ENCODE data around the gene P2RY11.

The P2RY11 gene

DNA sequence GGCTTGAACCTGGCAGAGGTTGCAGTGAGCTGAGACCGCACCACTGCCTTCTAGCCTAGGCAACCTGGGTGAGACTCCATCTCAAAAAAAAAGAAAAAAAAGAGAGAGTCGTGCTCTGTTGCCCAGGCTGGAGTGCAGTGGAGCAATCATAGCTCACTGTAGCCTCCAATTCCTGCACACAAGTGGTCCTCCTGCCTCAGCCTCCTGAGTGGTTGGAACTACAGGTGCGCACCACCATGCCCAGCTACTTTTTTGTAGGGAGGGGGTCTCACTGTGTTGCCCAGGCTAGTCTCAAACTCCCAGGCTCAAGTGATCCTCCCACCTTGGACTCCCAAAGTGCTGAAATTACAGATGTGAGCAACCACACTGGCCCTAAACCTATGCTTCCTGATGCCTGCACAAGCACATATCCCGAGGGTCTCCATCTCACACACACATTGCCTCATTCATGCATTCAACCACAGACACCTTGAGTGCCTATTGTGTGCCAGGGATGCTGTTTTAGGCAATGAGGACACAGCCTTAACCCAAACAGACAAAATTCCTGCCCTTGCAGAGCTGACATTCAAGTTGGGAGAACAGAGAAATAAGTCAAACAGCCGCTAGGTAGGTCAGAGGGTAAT lies 11.2 kb upstream of the P2RY11 start:
- Histone ChIP-seq H3K4me1 (ENCODE audit: insufficient read depth, low read length) (peaks cover 2% of the 10 kb centered on the region), H3K27me3 (ENCODE audit: insufficient read depth, low read length) (no peaks in the 10 kb centered on the region), H2AFZ (ENCODE audit: low read depth, low read length) (no peak overlapping the region), H3K9me3 (ENCODE audit: low read length) (peaks cover 3% of the 10 kb centered on the region), H3K36me3 (ENCODE audit: insufficient read depth, low read length) (no peaks in the 10 kb centered on the region), H3K4me3 (ENCODE audit: low read length) (no peak overlapping the region)

DNA sequence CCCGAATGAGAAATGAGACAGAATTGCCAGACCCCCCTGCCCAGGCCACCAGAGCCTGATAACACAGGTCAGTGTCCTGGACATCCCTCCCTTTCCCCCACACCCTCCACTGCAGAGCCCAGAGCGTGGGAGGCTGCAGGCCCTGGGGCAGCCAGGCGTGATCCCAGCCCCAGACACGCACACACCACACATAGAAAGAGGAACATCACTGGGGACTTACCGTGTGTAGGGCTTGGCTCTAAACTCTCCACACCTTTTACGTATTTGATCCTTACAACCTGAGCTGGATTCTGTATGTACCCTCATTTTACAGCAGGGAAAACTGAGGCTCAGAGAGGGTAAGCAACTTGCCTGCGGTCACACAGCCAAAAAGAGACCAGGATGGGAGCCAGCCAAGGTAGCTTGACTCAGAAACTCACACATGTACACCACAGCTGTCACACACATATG lies 8.7 kb upstream of the P2RY11 start:
- Histone ChIP-seq H3K9me3 (ENCODE audit: low read length) (no peaks in the 10 kb centered on the region), H3K4me3 (ENCODE audit: low read length) (no peak overlapping the region), H2AFZ (ENCODE audit: low read depth, low read length) (no peak overlapping the region), H3K36me3 (ENCODE audit: insufficient read depth, low read length) (peaks cover 5% of the 10 kb centered on the region), H3K4me1 (ENCODE audit: insufficient read depth, low read length) (peaks cover 12% of the 10 kb centered on the region), H3K27me3 (ENCODE audit: insufficient read depth, low read length) (no peaks in the 10 kb centered on the region)

DNA sequence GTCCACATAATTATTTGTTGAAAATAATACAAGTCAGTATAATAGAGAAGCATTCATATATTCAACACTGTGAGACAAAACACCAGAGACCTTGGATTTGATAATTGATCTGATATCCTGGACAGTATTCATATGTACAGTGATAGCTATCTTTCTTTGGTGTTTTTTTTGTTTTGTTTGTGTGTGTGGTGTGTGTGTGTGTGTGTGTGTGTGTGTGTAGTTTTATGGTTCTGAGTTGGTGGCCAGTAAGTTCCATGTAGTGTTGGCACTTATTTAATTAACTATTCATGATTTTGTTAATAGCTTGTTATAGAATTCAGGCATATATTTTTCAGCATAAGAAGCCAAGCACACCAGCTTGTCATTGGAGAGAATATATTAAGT lies 7.4 kb upstream of the P2RY11 start:
- Histone ChIP-seq H2AFZ (ENCODE audit: low read depth, low read length) (no peak overlapping the region), H3K4me3 (ENCODE audit: low read length) (no peak overlapping the region), H3K9me3 (ENCODE audit: low read length) (no peaks in the 10 kb centered on the region), H3K36me3 (ENCODE audit: insufficient read depth, low read length) (peaks cover 13% of the 10 kb centered on the region), H3K4me1 (ENCODE audit: insufficient read depth, low read length) (peaks cover 12% of the 10 kb centered on the region), H3K27me3 (ENCODE audit: insufficient read depth, low read length) (no peaks in the 10 kb centered on the region)

DNA sequence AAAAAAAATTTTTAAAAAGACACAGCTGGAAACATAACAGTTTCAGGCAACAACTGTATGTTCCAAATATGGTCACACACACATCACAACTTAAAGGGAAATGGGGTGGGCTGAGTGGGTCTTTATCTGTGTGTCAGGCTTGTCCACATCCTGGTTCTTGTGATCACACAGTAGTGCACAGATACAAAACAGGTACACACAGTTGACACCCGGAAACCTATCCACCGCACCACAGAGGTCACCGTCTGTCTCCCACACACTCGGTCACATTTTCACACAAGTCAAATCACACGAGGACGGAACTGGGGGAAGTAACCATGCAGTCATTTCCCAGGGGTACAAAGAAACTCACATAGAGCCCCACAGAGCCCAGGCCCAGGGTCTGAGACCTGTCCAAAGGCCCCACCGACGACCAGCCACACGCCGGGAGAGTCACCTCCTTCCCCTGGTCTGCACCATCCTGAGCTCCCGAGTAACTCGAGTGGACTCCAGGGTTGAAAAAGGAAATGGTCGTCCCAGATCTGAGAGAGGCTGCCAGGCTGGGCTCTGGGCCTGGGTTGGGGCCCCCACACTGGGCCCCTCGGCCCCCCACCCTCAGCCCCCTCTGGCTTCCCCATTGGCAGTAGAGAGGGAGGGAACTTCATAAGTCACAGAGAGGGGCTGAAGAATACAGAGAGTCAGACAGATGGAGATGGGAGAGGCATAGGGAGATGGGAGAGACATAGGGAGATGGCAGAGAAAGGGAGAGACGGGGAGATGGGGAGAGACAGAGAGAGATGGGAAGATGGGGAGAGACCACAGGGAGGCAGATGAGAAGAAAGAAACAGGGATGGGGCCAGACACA lies 6.6 kb upstream of the P2RY11 start:
- H2AFZ ChIP-seq (ENCODE audit: low read depth, low read length) = no peak overlapping the region

DNA sequence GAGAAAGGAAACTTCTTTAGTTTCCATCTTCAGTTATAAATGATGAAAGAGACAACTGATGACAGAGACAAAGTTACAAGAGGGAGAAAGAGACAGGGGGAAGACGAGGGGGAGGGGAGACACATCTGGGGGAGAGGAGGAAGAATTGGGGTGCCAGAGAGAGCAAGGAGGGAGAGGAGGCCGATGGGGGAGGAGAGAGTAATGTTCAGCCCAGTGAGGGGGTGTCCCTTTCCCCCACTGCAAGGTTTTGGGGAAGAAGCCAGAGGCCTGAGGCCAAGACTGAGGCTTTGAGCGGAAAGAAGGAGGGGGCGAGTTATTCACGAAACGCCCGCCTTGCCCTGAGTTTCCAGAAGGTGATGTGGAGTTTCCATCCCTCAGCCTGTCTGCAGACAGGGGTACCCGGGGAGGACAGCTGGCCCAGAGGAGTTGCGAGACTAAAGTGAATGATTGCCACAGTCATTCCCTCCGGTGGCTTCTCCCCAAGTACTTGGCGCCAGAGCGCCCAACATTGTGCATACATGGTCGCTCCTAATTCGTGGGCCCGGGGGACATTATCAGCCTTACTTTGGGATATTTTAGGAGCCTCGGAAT lies 5.9 kb upstream of the P2RY11 start:
- Histone ChIP-seq H2AFZ (ENCODE audit: low read depth, low read length) (peak overlapping the region; percentile 31), H3K36me3 (ENCODE audit: insufficient read depth, low read length) (peaks cover 28% of the 10 kb centered on the region), H3K4me1 (ENCODE audit: insufficient read depth, low read length) (peaks cover 12% of the 10 kb centered on the region), H3K27me3 (ENCODE audit: insufficient read depth, low read length) (no peaks in the 10 kb centered on the region), H3K9me3 (ENCODE audit: low read length) (no peaks in the 10 kb centered on the region), H3K4me3 (ENCODE audit: low read length) (peak overlapping the region; percentile 84)

More for the DNA sequence above, 6.6 kb upstream of the P2RY11 start:
- Histone ChIP-seq H3K36me3 (ENCODE audit: insufficient read depth, low read length) (peaks cover 20% of the 10 kb centered on the region), H3K4me1 (ENCODE audit: insufficient read depth, low read length) (peaks cover 12% of the 10 kb centered on the region), H3K27me3 (ENCODE audit: insufficient read depth, low read length) (no peaks in the 10 kb centered on the region), H3K4me3 (ENCODE audit: low read length) (no peak overlapping the region), H3K9me3 (ENCODE audit: low read length) (no peaks in the 10 kb centered on the region)

DNA sequence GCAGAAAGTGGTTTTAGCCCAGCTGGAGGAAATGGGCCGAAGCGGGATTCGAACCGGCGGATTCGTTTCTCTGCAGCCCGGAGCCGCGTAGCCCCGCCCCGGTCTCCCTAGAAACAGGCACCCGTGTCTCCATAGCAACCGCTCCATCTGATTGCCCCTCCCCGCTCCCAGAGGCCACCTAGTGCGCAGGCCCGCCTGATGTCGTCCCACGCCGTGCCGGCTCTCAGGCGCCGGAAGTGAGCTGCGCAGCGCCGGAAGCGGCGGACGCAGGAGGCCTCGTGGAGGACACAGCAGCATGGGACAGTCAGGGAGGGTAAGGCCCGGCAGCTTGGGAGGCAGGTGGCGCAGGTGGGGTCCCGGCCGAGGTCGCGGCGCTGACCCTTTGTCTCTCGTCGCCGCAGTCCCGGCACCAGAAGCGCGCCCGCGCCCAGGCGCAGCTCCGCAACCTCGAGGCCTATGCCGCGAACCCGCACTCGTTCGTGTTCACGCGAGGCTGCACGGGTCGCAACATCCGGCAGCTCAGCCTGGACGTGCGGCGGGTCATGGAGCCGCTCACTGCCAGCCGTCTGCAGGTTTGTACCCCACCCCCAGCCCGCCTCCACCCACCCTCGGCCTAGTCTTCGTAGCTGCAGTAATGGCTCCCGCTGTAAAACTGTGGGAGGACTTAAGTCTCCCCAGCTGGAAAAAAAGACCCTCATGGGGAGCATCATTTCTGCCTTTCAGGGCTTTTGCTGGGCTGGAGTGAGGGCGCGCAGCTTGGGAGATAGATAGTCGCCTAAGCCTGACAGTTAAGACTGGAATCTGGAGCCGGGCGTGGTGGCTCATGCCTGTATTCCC lies 5.2 kb upstream of the P2RY11 start, which contains the start of gene PPAN:
Gene PPAN (plus strand): TSS at position 263 of the 837 bp plus-strand sequence. CDS start 33 bp downstream, at position 296.
- H3K27me3 ChIP-seq (ENCODE audit: insufficient read depth, low read length) = no peaks in the 10 kb centered on the region
- H3K9me3 ChIP-seq (ENCODE audit: low read length) = no peaks in the 10 kb centered on the region
- H3K36me3 ChIP-seq (ENCODE audit: insufficient read depth, low read length) = peaks cover 34% of the 10 kb centered on the region
- peaks cover 12% of the 10 kb centered on the region for H3K4me1 ChIP-seq (ENCODE audit: insufficient read depth, low read length)
- H2AFZ ChIP-seq (ENCODE audit: low read depth, low read length) = peak within 1 kb of the TSS; percentile 31
- H3K4me3 ChIP-seq (ENCODE audit: low read length) = peak within 1 kb of the TSS; percentile 84

DNA sequence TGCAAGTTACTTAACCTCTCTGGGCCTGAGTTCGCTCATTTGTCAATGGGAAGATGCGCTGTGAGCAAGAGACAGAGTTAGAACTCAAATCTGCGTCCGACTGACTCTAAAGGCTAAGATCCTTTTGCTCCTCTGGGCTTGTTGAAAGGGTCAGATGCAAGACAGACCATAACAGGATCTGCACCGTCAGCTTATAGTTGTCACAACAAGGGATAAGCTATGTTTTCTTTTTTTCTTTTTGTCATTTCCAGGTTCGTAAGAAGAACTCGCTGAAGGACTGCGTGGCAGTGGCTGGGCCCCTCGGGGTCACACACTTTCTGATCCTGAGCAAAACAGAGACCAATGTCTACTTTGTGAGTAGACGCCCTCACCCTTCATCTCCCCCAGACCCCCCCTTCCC lies 4.2 kb upstream of the P2RY11 start:
- peak overlapping the region; percentile 84 for H3K4me3 ChIP-seq (ENCODE audit: low read length)
- no peaks in the 10 kb centered on the region for H3K9me3 ChIP-seq (ENCODE audit: low read length)
- no peaks in the 10 kb centered on the region for H3K27me3 ChIP-seq (ENCODE audit: insufficient read depth, low read length)
- H3K36me3 ChIP-seq (ENCODE audit: insufficient read depth, low read length) = peaks cover 37% of the 10 kb centered on the region
- no peak overlapping the region for H2AFZ ChIP-seq (ENCODE audit: low read depth, low read length)
- peaks cover 12% of the 10 kb centered on the region for H3K4me1 ChIP-seq (ENCODE audit: insufficient read depth, low read length)

DNA sequence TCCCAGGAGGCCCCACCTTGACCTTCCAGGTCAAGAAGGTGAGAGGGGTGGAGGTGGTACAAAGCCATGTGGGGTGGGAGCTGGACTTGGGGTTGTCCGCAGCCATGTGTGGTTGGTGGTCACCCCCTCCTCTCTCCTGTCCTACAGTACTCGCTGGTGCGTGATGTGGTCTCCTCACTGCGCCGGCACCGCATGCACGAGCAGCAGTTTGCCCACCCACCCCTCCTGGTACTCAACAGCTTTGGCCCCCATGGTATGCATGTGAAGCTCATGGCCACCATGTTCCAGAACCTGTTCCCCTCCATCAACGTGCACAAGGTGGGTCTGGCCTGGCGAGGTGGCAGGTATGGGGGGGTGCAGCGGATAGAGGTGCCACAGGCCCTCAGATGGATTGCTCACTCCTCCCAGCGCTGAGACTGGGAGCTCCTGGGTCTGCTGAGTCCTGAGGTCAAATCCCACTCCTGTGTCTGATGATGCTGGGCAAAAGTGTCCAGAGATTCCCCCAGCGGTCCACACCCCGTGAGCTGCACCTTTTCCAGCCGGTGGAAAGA lies 3.6 kb upstream of the P2RY11 start:
- Histone ChIP-seq H2AFZ (ENCODE audit: low read depth, low read length) (no peak overlapping the region), H3K27me3 (ENCODE audit: insufficient read depth, low read length) (no peaks in the 10 kb centered on the region), H3K36me3 (ENCODE audit: insufficient read depth, low read length) (peaks cover 37% of the 10 kb centered on the region), H3K4me1 (ENCODE audit: insufficient read depth, low read length) (peaks cover 12% of the 10 kb centered on the region), H3K4me3 (ENCODE audit: low read length) (no peak overlapping the region), H3K9me3 (ENCODE audit: low read length) (no peaks in the 10 kb centered on the region)

DNA sequence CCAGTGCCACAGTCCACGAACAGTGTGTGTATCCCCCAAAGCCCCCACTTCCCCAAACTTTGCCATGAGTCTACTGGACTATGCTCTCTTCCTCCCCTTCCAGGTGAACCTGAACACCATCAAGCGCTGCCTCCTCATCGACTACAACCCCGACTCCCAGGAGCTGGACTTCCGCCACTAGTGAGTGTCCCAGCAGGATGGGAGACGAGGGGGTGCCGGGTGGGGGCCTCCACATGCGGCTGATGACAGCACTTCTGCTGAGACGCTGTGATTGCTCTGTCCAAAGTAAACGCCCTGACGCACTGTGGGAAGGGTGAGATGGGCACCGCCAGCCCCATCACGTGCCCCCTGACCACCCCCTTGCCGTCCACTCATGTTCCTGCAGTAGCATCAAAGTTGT lies 2.0 kb upstream of the P2RY11 start:
- no peaks in the 10 kb centered on the region for H3K9me3 ChIP-seq (ENCODE audit: low read length)
- no peak overlapping the region for H3K4me3 ChIP-seq (ENCODE audit: low read length)
- H3K36me3 ChIP-seq (ENCODE audit: insufficient read depth, low read length) = peaks cover 44% of the 10 kb centered on the region
- H3K27me3 ChIP-seq (ENCODE audit: insufficient read depth, low read length) = no peaks in the 10 kb centered on the region
- no peak overlapping the region for H2AFZ ChIP-seq (ENCODE audit: low read depth, low read length)
- peaks cover 12% of the 10 kb centered on the region for H3K4me1 ChIP-seq (ENCODE audit: insufficient read depth, low read length)

DNA sequence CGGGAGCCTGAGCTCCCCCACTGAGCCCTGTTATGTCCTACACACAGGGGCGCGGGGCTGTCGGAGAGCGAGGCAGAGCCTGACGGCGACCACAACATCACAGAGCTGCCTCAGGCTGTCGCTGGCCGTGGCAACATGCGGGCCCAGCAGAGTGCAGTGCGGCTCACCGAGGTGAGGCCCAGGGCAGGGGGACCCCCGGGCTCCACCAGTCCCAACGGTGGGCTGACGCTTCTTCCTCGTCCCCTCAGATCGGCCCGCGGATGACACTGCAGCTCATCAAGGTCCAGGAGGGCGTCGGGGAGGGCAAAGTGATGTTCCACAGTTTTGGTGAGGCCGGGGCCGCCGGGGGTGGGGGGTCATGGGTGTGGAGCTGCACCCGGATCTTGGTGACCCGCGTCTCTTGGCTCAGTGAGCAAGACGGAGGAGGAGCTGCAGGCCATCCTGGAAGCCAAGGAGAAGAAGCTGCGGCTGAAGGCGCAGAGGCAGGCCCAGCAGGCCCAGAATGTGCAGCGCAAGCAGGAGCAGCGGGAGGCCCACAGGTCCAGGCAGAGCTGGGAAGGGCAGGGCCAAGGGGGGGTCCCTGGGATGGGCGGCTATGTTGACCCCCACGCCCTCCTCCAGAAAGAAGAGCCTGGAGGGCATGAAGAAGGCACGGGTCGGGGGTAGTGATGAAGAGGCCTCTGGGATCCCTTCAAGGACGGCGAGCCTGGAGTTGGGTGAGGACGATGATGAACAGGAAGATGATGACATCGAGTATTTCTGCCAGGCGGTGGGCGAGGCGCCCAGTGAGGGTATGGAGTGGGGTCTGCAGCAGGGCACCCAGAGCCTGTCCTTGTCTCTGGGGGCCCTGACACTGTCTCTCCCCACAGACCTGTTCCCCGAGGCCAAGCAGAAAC lies 1.2 kb upstream of the P2RY11 start:
- no peaks in the 10 kb centered on the region for H3K9me3 ChIP-seq (ENCODE audit: low read length)
- no peak overlapping the region for H3K4me3 ChIP-seq (ENCODE audit: low read length)
- no peak overlapping the region for H2AFZ ChIP-seq (ENCODE audit: low read depth, low read length)
- no peaks in the 10 kb centered on the region for H3K27me3 ChIP-seq (ENCODE audit: insufficient read depth, low read length)
- peaks cover 51% of the 10 kb centered on the region for H3K36me3 ChIP-seq (ENCODE audit: insufficient read depth, low read length)
- peaks cover 12% of the 10 kb centered on the region for H3K4me1 ChIP-seq (ENCODE audit: insufficient read depth, low read length)

DNA sequence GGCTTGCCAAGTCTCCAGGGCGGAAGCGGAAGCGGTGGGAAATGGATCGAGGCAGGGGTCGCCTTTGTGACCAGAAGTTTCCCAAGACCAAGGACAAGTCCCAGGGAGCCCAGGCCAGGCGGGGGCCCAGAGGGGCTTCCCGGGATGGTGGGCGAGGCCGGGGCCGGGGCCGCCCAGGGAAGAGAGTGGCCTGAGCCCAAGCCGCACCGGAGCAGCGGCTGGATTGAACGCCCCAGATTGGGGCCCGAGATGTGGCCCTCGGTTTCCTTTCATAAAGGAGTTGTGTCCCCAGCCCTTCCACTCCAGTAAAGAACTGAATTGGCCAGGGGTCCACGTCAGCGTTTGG lies 548 bp upstream of the P2RY11 start:
- Histone ChIP-seq H3K4me3 (ENCODE audit: low read length) (no peak overlapping the region), H3K27me3 (ENCODE audit: insufficient read depth, low read length) (no peaks in the 10 kb centered on the region), H3K4me1 (ENCODE audit: insufficient read depth, low read length) (peaks cover 8% of the 10 kb centered on the region), H3K36me3 (ENCODE audit: insufficient read depth, low read length) (peaks cover 57% of the 10 kb centered on the region), H2AFZ (ENCODE audit: low read depth, low read length) (no peak overlapping the region), H3K9me3 (ENCODE audit: low read length) (no peaks in the 10 kb centered on the region)

All from neuron (in vitro differentiated cells).